Left renal pelvis (tissue), 4 donors: ENCODE results near the gene ATG7. TPM values are rescaled to one million over a fixed set of nuclear protein-coding genes. Genes with fewer than 3 reads are reported as not detected.
A peak's percentile ranks its signal among the peaks of the same experiment; 100 is the strongest.
"Not testable (repeated sequence)": the region's sequence is repeated elsewhere in the genome, so short reads cannot be mapped to it uniquely, and the experiment has no call there.

ENCODE experiments used
- DNase-seq, 4 donors: peaks; one replicate each; pipeline ENCODE4 v3.0.0-alpha.2; 2013; ENCODE audit warnings: low read depth in 4 of 4, low spot score in 3 of 4
- polyA plus RNA-seq, 4 donors: library from polyadenylated mRNA; unstranded; fragments of 120-200 nt; gene quantifications; one replicate each; pipeline ENCODE4 v1.2.1, GENCODE V29; 2013; ENCODE audit not compliant: insufficient read length in 4 of 4

Gene ATG7
- polyA plus RNA-seq, 4 donors, result 23.5 to 26.3 (median 25.4) TPM

DNA sequence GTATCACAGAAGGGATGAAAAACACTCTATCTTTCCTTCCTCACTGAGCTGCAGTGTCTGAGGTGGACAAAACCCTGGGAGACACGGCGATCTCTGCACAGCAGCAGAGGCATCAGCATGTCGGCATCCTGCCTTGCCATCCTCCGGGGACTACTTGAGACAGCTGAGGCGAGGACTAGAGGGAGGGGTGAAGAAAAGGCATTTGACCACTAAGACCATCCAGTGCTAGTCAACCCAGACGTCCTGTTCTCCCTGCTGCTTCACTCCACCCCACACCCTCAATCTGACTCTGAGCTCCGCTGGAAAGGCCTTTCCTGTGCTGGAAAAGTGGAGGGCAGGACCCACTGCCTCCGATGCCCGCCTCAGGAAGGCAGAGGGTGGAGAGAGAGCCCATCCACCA, 304.3 kb downstream of the ATG7 start:
- no peak for DNase-seq

DNA sequence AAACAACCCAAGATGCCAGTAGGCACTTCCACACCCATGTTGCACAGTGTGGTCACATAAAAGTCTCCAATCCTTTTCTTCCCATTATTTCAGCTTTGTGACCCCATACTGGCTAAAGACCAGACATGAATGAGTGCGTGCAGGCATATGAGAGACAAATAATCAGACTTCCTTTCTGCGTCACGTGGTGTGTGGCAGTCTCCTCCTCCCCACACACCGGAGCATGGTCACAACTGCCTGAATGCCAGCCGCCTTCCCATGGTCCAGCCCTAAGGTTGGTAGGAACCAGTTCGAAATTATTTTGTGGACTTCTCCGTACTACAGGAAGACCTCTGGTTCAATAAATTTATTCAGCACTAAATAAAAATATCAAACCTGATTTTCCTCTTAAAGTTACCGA, 306.0 kb downstream of the ATG7 start:
- no peak for DNase-seq

DNA sequence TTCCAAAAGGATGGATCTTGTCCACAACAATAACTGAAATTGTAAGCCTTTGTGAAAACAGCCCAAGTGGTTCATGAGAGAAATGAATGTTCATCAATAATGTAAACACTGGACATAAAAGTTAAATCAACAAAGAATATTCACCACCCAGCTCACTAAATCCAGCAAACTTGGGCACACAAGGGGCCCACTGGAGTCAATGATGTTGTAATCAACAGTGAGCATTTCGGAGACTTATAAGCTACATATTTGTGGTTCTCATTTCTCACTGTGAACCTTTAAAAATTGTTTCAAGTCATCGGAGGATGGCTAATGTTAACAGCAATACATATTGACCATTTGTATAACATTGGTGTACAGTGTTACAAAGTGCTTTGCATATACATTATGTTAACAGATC, 308.4 kb downstream of the ATG7 start:
- DNase-seq, result no peak

DNA sequence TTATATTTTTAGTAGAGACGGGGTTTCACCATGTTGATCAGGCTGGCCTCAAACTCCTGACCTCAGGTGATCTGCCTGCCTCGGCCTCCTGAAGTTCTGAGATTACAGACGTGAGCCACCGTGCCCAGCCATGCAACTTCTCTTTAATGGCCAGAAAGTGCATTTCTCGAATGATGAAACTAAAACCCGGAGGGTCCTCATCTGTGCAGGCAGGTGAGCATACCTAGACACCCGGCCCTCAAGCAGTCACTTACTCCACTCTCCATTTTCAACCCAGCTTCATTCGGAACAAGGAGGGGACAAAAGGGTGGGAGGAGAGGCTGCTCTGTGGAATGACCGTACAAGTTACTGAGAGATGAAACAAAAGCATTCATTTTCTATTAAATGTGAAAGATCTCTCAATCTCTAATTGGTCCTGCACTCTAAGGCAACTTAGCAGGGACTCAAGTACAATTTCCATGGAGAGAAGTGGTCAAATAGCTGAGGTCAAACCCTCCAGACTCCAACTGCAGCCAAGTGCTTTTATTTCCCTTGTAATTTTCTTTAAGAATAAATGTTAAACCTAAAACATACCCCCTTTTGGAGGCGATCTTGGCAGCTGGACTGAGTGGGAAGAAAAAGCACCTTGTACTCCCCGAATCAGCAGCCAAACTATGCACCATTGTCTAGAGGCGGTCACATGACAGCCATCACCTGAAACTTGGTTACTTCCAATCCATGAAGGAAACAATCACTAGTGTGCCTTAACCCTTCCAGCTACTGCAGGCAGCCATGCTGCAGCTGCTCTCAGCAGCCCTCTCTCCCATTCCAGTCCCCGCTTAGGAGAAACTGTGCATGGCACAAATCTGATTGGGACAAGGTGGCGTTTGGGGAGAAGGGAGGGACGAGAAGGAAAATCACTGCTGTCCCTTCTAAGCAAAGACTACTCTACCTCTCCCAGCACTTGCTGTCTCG, 309.3 kb downstream of the ATG7 start:
- no peak for DNase-seq

DNA sequence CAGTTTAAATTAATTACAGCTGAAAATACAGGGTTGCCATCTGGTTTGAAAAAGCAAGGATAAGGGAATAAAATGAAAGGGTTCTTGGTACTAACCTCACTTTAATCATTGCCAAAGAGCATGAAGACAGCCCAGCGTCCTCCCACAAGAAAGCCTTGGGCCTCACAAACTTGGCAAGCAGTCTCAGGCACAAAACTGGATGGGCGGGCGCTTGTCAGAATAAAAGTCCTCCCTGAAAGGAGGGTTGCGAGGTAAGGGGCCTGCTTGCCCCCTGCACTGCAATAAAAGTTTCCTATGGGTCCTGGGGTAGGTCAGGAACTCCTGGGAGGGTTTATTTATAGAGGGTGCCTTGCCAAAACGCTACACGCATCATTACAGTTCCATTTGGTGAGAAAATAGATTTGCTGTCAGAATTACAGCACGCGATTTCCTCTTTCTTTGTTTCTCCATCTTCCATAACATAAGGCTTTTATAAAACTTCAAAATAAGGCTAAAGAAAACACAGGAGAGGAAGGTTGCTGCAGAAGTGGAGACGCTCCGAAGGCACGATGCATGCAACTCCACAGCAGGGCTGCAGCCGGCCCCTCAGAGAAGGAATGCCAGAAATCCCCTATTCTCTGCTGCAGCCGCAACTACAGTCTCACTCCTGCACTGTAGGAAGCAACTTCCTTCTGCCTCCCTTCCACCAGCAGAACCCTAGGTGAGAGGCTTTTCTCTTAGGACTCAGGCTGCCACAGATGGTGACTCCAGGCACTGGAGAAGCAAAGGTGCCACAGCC, 310.2 kb downstream of the ATG7 start:
- peak in 2 of 4 donors; percentile 74 to 77 for DNase-seq

DNA sequence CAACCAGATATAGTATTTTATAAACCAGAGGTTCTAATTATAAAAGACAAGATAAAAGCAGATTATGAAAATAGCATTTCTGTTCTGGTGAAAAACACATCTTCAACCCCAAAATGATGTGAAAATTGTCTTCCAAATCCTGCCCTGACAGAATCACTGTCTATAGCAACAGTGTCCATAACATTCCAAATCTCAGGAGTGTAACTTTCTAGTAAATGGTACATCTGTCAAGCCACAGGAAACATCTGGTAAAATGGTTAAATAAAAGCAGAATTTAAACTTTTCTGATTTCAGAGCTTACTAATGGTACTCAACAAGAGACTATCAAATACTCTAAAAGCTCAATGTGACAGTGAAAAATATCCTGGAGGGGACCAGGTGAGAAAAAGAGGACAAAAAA, 311.0 kb downstream of the ATG7 start:
- DNase-seq, result no peak

DNA sequence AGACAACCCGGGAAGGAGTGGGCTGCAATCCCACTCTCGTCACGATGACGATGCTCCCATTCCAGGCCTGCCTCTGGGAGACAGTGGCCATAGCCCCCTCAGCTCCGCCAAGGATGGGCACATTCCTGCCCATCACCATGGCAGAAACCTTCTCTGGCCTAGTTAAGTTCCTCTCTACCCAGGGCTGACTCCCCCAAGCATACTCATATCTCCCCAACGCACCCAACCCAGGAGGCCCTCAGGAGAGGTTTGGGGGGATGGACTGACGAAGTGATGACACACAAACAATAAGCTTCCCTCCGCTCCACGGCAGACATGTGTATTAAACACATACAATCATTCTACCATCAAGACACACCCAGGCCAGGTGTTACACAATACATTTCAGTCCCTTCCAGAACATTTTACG, 311.4 kb downstream of the ATG7 start:
- no peak for DNase-seq

DNA sequence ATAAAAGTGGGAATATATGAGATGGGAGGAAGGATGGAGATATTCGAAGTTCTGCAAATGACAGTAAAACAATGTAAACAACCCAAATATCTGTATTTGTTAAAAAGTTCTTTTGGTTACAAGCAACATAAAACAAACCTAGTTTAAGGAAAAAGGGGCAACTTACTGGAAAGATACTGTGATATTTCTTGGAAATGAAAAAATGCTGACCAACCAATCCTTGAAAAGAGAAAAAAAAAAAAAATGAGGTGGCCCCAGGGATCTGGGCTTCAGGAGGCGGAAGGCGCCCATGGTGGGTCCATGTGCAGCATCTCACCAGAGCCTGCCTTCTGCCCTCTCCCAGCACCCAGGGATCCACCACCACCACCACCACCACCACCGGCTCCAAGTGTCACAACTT, 312.4 kb downstream of the ATG7 start:
- DNase-seq, result no peak

DNA sequence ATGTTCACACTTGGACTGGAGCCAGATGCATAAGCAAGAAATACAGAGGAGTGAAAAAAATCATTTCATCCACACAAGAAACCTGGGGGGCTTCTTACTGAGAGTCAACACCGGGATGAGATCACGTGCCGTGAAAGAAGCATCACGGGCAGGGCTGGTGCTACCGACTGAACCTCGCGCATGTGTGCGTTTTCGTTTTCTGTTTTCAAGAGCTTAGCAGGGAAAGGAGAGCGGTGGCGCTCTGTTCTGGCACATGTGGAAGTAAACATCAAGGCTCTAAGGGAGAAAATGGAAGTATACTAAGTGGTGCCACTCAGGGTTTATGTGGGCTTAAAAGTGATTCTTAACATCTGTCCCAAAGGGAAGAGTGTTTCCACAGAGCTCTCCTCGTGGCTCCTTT, 315.6 kb downstream of the ATG7 start:
- DNase-seq, result no peak

DNA sequence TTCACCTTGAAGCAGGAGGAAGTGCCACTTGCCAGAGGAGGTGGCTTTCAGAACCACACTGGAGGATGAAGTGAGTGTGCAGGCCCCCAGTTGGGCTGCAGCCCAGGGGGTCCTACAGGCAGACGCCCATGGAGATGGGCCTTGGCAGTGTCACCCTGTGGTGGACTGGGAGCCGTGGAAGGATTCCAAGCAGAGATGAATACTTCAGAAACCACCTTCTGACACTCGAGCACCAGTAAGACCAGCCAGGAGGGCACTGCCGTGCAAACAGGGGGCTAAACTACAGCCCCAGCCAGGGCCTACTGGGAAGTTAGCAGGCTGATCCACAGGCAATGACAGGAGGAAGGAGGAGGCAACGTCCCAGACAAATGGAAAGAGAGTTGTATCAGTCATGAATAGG, 316.1 kb downstream of the ATG7 start:
- DNase-seq, result no peak

DNA sequence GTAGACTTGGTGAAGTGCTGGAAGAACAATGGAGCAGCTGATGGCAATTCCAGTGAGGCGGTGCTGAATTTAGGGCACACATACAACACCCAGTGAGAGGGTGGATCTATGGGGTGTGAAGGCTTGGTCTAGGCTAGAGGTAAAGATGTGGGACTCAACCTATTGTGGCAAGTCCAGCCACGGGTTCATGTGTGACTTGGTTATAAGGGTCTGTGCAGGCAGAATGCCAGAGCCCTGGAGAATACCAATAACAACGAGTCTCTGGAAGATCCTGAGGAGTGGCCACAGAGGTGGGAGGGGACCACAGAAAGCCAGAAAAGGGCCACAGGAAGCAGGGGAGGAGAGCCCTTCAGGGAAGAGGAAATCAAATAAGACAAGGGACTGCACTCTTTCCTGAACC, 316.6 kb downstream of the ATG7 start:
- no peak for DNase-seq

DNA sequence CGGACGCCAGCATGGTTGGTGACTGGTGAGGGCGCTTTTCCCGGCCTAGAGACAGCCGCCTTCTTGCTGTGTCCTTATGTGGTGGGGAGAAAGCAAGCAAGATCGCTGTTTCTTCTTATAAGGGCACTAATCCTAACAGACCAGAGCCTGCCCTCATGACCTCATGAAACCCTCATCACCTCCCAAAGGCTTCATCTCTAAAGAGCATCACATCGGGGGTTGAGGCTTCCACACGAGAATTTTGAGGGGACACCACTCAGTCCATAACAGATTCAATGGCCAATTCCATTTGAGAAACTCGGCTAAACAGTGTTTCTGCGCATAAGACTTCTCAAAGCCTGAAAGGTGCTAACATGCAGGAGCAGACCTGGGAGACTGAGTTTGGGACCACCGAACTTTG, 317.5 kb downstream of the ATG7 start:
- DNase-seq, result no peak

DNA sequence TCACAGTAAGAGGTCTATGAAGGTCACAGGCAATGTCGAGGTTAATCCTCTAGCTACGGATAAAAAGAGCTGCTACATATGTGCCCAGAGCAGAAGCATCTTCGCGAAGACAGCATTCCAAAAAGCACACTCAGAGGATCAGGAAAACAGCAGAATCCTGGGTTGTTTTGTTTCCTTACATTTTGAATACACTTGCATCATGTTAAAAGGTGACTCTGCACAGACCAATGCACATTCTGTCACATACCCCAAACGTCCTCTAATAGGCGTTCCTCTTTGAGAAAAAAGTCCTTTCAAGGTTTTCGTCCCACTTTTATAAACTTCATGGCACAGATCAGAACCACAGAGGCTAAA, 318.8 kb downstream of the ATG7 start:
- DNase-seq, result no peak

DNA sequence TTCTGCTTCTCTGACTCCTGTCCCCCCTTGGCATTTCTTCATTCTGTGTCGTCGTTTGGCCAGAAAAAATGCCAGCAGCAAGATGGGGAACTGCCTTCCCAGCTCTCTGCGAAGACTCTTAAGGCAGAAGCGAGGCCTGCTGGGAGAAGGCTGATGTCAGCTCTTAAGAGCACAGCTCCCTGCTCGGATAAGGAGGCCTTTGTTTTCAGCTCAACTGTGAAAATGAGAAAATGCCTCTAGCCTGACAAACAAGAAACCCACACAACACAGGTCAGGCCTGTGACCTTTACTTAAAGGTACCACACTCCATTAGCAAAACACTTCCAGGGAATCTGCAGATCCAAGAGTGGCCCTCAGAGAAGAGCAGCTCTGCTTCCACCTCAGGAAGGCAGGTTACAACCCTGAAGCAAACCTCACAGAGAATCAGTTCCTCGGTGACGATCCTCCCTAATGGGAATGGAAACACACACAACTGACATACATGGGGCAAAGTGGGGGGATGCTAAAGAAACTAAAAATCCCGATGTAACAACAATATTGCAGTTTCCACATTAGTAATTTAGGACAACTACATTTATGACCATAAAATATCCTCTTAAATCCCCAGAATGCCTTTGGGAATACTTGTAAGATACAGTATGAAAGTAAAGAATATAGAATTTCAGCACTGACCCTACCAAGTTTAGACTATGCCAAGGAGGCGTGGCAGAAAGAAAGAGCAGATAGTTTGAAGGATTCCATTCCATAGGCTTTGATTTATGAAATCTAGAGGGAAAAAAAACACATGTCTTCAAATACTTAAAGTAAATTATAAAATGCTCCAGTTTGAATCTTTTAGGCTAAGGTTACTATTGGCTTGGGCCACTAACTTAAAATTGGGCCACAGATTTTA, 319.4 kb downstream of the ATG7 start:
- peak in 2 of 4 donors; percentile 51 to 67 for DNase-seq

DNA sequence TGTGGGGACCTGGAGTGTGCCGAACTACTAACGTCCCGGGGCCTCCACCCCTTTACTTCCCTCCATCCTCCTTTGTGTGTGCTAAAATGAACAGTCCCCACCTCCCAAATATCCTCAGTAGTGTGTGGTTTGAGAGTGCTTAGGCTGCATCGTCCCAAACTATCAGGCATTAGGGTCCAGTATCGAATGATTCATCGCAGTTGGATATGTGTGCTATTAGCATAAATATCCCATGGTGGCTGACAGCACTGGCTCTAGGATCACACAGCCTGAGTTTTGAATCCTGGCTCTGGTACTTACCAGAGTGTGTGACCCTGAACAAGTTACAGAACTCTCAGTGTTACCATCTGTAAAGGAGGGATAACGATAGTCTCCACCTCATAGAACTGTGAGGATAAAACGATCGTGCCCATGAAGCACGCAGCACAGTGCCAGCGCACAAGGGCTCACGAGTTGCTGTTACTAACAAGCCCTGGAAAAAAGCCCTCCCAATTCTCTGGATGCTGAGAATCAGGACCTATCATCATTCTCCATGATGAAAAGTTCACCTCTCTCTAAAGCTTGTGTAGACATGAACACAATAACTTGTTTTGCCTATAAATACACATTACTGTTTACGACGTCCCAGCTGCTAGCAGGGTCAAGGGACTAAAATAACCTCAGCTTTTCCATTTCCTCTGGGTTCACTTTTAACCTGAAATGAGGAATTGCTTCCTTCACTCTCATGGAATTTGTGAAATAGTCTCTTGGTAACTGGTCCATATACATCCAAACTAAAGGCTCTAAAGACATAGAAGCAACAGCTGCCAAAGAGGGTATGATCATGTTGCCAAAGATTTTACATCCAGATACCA, 320.5 kb downstream of the ATG7 start:
- DNase-seq, result no peak

DNA sequence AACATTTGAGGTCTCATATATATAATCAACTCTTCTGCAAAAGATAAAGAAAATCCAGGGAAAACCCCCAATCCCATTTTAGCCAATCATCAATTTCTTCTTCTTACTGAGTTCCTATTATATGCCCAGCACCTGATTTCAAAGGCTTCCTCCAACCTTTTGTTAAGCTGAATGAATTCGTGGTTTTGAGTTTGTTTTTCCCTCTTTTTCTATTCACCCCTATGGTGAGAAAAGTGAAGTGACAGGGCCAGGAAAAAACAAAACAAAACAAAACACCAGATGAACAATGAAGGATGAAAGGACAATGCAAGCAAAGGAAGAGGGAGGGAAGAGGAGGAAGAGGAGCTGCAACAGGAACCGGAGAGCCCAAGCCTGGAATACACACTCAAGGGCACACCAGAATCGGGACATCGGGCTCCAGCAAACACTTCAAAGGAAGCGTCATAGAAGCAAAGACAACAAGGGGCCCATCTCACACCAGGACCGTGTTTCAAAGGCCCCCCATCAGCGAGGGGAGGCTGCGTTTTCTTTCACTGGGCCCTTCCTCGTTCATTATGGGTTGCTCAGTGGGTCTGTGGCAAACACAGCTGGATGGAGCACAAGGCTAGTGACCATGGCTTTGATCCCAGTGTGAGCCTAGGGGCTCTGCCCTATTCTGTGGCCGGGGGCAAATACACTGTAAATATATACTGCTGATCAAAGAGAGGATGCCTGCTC, 321.3 kb downstream of the ATG7 start:
- DNase-seq, result no peak

DNA sequence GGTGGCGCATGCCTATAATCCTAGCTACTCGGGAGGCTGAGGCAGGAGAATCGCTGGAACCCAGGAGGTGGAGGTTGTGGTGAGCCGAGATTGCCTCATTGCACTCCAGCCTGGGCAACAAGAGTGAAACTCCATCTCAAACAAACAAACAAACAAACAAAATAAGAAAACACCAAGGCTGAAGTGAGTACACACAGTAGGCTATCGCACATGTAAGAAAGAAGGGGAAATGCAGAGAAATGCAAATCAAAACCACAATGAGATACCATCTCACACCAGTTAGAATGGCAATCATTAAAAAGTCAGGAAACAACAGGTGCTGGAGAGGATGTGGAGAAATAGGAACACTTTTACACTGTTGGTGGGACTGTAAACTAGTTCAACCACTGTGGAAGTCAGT, 322.8 kb downstream of the ATG7 start:
- not testable (repeated sequence) for DNase-seq

DNA sequence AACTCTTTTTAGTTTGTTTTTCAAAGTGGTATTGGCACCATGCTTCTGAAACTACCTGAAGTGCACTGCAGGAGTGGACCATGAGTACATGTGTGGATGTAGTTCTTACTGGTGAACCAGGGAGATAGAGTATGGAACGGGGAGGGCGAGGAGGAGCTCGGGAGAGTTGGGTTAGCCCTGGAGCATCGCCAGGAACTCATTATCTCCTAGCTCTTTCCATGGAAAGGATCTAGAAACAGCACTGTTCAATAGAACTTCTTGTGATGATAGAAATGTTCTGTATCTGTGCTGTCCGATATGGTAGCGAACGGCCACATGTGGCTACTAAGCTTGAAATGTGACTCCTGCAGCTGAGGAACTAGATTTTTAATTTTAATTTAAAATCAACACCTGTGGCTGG, 324.2 kb downstream of the ATG7 start:
- no peak for DNase-seq
